HL-60 (cell line): Measurements from ENCODE around the gene CES5A.

ENCODE experiments used
- GABPA ChIP-seq: IDR thresholded peaks from 2 replicates; pipeline ENCODE4 v1.6.1; 2012; ENCODE audit warnings: low read depth
- POLR2AphosphoS5 ChIP-seq: IDR thresholded peaks from 2 replicates; pipeline ENCODE4 v1.6.1; 2012; ENCODE audit warnings: low read depth
- SPI1 ChIP-seq: IDR thresholded peaks from 2 replicates; pipeline ENCODE4 v1.6.1; 2012; ENCODE audit warnings: low read depth, mild to moderate bottlenecking, borderline replicate concordance
- TF ChIP-seq, protein P1 (sequence below): IDR thresholded peaks from one replicate; pipeline ENCODE4 v1.5.1; 2011; ENCODE audit warnings: low read length, control low read depth, inconsistent platforms; ENCODE audit not compliant: insufficient read depth

DNA sequence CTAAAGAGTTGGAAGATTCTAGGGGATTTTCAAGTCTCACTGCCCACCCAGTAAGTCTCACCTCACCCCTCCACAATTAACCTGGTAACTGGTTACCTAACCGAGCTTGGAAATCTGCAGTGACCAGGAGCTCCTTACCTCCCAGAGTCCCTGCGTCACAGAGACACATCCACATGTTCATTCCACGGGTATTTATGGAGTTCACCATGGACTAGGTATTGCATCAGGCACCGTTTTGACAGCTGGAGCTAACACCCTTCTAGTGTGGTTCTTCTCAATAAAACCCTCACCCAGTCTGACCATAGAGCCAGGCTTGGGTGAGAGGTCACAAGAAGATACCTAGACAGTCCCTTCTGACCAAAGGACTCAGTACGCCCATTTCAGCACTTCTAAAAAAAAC lies 2.1 kb downstream of the CES5A start:
- TF ChIP-seq, protein P1, sequence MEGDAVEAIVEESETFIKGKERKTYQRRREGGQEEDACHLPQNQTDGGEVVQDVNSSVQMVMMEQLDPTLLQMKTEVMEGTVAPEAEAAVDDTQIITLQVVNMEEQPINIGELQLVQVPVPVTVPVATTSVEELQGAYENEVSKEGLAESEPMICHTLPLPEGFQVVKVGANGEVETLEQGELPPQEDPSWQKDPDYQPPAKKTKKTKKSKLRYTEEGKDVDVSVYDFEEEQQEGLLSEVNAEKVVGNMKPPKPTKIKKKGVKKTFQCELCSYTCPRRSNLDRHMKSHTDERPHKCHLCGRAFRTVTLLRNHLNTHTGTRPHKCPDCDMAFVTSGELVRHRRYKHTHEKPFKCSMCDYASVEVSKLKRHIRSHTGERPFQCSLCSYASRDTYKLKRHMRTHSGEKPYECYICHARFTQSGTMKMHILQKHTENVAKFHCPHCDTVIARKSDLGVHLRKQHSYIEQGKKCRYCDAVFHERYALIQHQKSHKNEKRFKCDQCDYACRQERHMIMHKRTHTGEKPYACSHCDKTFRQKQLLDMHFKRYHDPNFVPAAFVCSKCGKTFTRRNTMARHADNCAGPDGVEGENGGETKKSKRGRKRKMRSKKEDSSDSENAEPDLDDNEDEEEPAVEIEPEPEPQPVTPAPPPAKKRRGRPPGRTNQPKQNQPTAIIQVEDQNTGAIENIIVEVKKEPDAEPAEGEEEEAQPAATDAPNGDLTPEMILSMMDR: no peak
- TF ChIP-seq POLR2AphosphoS5 (no peak), GABPA (no peak), SPI1 (no peak)
